HepG2 (cell line): ENCODE results near the gene TRAPPC12. TPM values are rescaled to one million over a fixed set of nuclear protein-coding genes. Genes with fewer than 3 reads are reported as not detected.

Source experiments
- ATAC-seq: fragments of 200-7000 bp; cut with Tn5 transposase; 3 replicates; pipeline ENCODE4 v1.9.1; 2020; ENCODE audit warnings: mild to moderate bottlenecking, moderate library complexity
- BruUV-seq: library from RNA; stranded (reverse); fragments of 400-500 nt; replicated peaks from 2 replicates; lab custom pipeline; 2021; lab: Mats Ljungman, UMichigan
- CTCF ChIA-PET: fragments of 300-600 bp; formaldehyde crosslinking; extraction: SDS; loops from one replicate; lab custom pipeline; 2021; ENCODE audit warnings: low total read pairs, inconsistent platforms, low intra/inter-chr PET ratio; lab: Yijun Ruan, JAX
- POLR2A ChIA-PET: fragments of 350-600 bp; sonication (Branson Sonifier 250); formaldehyde crosslinking; loops from one replicate; lab custom pipeline; 2020; ENCODE audit warnings: antibody characterized with exemption, inconsistent platforms; lab: Yijun Ruan, JAX
- DNase-seq: peaks from one replicate; pipeline ENCODE4 v3.0.0-alpha.2; 2015; ENCODE audit warnings: low spot score
- FAIRE-seq: peaks from 3 replicates; lab custom pipeline; 2011; peaks lifted over from hg19 to GRCh38; lab: Jason Lieb, UNC
- H2AFZ ChIP-seq: one replicate; pipeline ENCODE4 v1.6.1; 2011; ENCODE audit warnings: low read length, inconsistent platforms
- H3K27ac ChIP-seq: fragments of 300-600 bp; 3 replicates; pipeline ENCODE4 v1.8.0; 2011; ENCODE audit warnings: mixed run types, mild to moderate bottlenecking, mixed read lengths, low read length, inconsistent platforms; ENCODE audit not compliant: insufficient read depth; ENCODE audit errors: extremely low read length
- H3K27me3 ChIP-seq, 2 experiments: fragments of 200-600 bp in 1 of 2; 2 replicates in 1 of 2; 3 replicates in 1 of 2; pipeline versions ENCODE4 v1.6.0 to v1.8.0; 2011; ENCODE audit warnings: low read length in 2 of 2, mild to moderate bottlenecking in 2 of 2, moderate library complexity in 2 of 2, inconsistent platforms in 1 of 2; ENCODE audit not compliant: insufficient read depth in 2 of 2, control insufficient read depth in 1 of 2
- H3K36me3 ChIP-seq, 2 experiments: fragments of 200-600 bp in 1 of 2; replicated peaks in 1 of 2; 2 replicates in 1 of 2; 3 replicates in 1 of 2; pipeline versions ENCODE4 v1.5.1 to v1.8.0; 2011; ENCODE audit warnings: low read length in 2 of 2, inconsistent platforms in 1 of 2; ENCODE audit not compliant: insufficient read depth in 2 of 2, control insufficient read depth in 1 of 2
- H3K4me1 ChIP-seq: 2 replicates; pipeline ENCODE4 v1.5.1; 2012; ENCODE audit warnings: low read length, inconsistent platforms; ENCODE audit not compliant: insufficient read depth
- H3K4me2 ChIP-seq: 2 replicates; pipeline ENCODE4 v1.6.0; 2011; ENCODE audit warnings: low read depth, low read length, inconsistent platforms
- H3K4me3 ChIP-seq, 3 experiments: fragments of 200-600 bp in 1 of 3; sonication (generic), shearing (Covaris generic) in 1 of 3; replicated peaks in 1 of 3; 2 replicates each; pipeline ENCODE4 v1.5.1; 2011 to 2016; ENCODE audit warnings: low read length in 3 of 3, inconsistent platforms in 2 of 3, low read depth in 2 of 3, mild to moderate bottlenecking in 2 of 3, control low read depth in 1 of 3, mixed read lengths in 1 of 3; ENCODE audit not compliant: insufficient read depth in 1 of 3
- H3K79me2 ChIP-seq: one replicate; pipeline ENCODE4 v1.6.1; 2011; ENCODE audit warnings: low read length, inconsistent platforms; ENCODE audit not compliant: insufficient read depth
- H3K9ac ChIP-seq: 2 replicates; pipeline ENCODE4 v1.6.0; 2011; ENCODE audit warnings: mild to moderate bottlenecking, low read depth, low read length, inconsistent platforms; ENCODE audit not compliant: insufficient read depth
- H3K9me3 ChIP-seq: 2 replicates; pipeline ENCODE4 v1.5.1; 2012; ENCODE audit warnings: mild to moderate bottlenecking, low read length
- H4K20me1 ChIP-seq: 2 replicates; pipeline ENCODE4 v1.6.0; 2011; ENCODE audit warnings: inconsistent platforms, mild to moderate bottlenecking, low read length, moderate library complexity; ENCODE audit not compliant: insufficient read depth
- KMT2A ChIP-seq: sonication (generic); formaldehyde crosslinking; IDR thresholded peaks from 2 replicates; pipeline ENCODE4 v1.4.0; 2020; ENCODE audit warnings: missing genetic modification reagents
- MED1 ChIP-seq: sonication (generic); formaldehyde crosslinking; IDR thresholded peaks from 2 replicates; pipeline ENCODE4 v1.4.0; 2020; ENCODE audit warnings: missing genetic modification reagents
- MXI1 ChIP-seq: IDR thresholded peaks from 3 replicates; pipeline ENCODE4 v1.6.1; 2012; ENCODE audit warnings: low read depth, low read length, inconsistent platforms, borderline replicate concordance
- PCBP2 ChIP-seq: fragments of 200-400 bp; formaldehyde crosslinking; optimal IDR thresholded peaks from 2 replicates; pipeline ENCODE3; 2018; ENCODE audit warnings: low read length, low read depth; ENCODE audit not compliant: poor library complexity, severe bottlenecking
- ZFP36L2 ChIP-seq: sonication (generic); formaldehyde crosslinking; IDR thresholded peaks from 2 replicates; pipeline ENCODE4 v1.4.0; 2020; ENCODE audit warnings: missing genetic modification reagents
- ZKSCAN8 ChIP-seq: IDR thresholded peaks from 2 replicates; pipeline ENCODE4 v1.6.1; 2016; ENCODE audit warnings: borderline replicate concordance, missing genetic modification reagents, missing compliant biosample characterization
- ZNF468 ChIP-seq: sonication (generic); formaldehyde crosslinking; IDR thresholded peaks from 2 replicates; pipeline ENCODE4 v1.8.0; 2022; ENCODE audit warnings: mild to moderate bottlenecking, moderate library complexity, missing genetic modification reagents
- ZNF615 ChIP-seq: sonication (generic); formaldehyde crosslinking; IDR thresholded peaks from 2 replicates; pipeline ENCODE4 v1.5.0; 2020; ENCODE audit warnings: mild to moderate bottlenecking, missing genetic modification reagents, borderline replicate concordance
- ZNF724P ChIP-seq: sonication (generic); formaldehyde crosslinking; IDR thresholded peaks from 2 replicates; pipeline ENCODE4 v1.8.0; 2022; ENCODE audit warnings: missing genetic modification reagents, borderline replicate concordance
- ZNF83 ChIP-seq: sonication (generic); formaldehyde crosslinking; IDR thresholded peaks from 2 replicates; pipeline ENCODE4 v1.4.0; 2020; ENCODE audit warnings: missing genetic modification reagents, mild to moderate bottlenecking, borderline replicate concordance
- WGBS: methylation state at CpG from one replicate; pipeline ENCODE4 v1.1.6; 2017; ENCODE audit warnings: low lambda C conversion rate; 5-methylcytosine and 5-hydroxymethylcytosine counted together
- in situ Hi-C: cut with HindIII; loops from 2 replicates; pipeline ENCODE4 v1.10.0; 2017; ENCODE audit warnings: low pct_unique_long_range_greater_than_20kb; ENCODE audit not compliant: extremely low pct_ligation_motif_present
- intact Hi-C: fragments of 100-400 bp; cut with micrococcal nuclease; formaldehyde crosslinking; loops from one replicate; pipeline ENCODE4 v1.10.0; 2022; ENCODE audit not compliant: unreplicated experiment
- polyA plus RNA-seq, 8 experiments: library from polyadenylated mRNA; depleted of rRNA in 3 of 8; stranded (reverse) in 7 of 8; unstranded in 1 of 8; fragments of >200 nt; fragmentation: Illumina TruSeq in 4 of 8; extraction: Trizol in 4 of 8; gene quantifications; 2 replicates each; pipeline versions ENCODE4 v1.2.1 to v1.2.3, GENCODE V29; 2011 to 2016; ENCODE audit warnings: low read depth in 4 of 8, missing spikeins in 1 of 8, mixed read lengths in 1 of 8; ENCODE audit not compliant: insufficient read depth in 1 of 8
- total RNA-seq, 5 experiments: library from RNA; depleted of rRNA; stranded (reverse); fragments of >200 nt; fragmentation: Illumina TruSeq; extraction: Trizol; gene quantifications; 2 replicates each; pipeline ENCODE4 v1.2.3, GENCODE V29; 2016; ENCODE audit warnings: low read depth in 1 of 5
- TF ChIP-seq, protein P1 (sequence below): sonication (generic); formaldehyde crosslinking; IDR thresholded peaks from 2 replicates; pipeline ENCODE4 v1.5.0; 2020; ENCODE audit warnings: missing genetic modification reagents
- TF ChIP-seq, protein P2 (sequence below): IDR thresholded peaks from 2 replicates; pipeline ENCODE4 v1.6.1; 2016
- TF ChIP-seq, protein P3 (sequence below): sonication (generic); formaldehyde crosslinking; IDR thresholded peaks from 2 replicates; pipeline ENCODE4 v1.5.0; 2020; ENCODE audit warnings: missing genetic modification reagents, mild to moderate bottlenecking, borderline replicate concordance
- TF ChIP-seq, protein P4 (sequence below): IDR thresholded peaks from 2 replicates; pipeline ENCODE4 v1.6.1; 2016; ENCODE audit warnings: missing biosample characterization, missing genetic modification reagents, low read depth
- TF ChIP-seq, protein P5 (sequence below): sonication (generic); formaldehyde crosslinking; IDR thresholded peaks from 2 replicates; pipeline ENCODE4 v1.8.0; 2022; ENCODE audit warnings: mild to moderate bottlenecking, missing genetic modification reagents, borderline replicate concordance
- TF ChIP-seq, protein P6 (sequence below): sonication (generic); formaldehyde crosslinking; IDR thresholded peaks from 2 replicates; pipeline ENCODE4 v1.4.0; 2020; ENCODE audit warnings: missing genetic modification reagents, borderline replicate concordance

Gene TRAPPC12
- total and polyA plus RNA-seq, 2 of the 13 experiments (the other 11 are each of a cell fraction or from before 2014, with no cell fraction given): 46.4 to 97.7 TPM

DNA sequence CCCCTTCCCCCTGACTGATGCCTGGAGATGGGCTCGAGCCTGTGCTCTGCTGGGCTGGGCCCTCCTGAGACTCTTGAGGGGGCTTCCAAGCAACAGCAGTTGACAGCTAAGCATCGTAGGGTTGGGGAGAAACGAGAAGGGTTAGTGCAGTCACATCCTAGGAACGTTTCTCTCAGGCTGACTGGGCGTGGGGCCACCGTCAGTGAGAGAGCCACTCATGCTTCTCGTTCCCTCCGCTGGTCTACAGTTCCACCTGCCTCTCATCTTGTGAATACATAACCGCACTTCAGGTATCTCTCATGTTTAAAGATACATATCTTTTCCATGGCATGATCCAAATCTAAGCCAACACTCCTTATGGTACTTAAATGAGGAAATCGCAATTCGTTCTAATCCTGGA lies 66.4 kb downstream of the TRAPPC12 start (continued):
- TF ChIP-seq, protein P1, sequence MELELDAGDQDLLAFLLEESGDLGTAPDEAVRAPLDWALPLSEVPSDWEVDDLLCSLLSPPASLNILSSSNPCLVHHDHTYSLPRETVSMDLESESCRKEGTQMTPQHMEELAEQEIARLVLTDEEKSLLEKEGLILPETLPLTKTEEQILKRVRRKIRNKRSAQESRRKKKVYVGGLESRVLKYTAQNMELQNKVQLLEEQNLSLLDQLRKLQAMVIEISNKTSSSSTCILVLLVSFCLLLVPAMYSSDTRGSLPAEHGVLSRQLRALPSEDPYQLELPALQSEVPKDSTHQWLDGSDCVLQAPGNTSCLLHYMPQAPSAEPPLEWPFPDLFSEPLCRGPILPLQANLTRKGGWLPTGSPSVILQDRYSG (CRISPR knock-in tag): no peak
- TF ChIP-seq ZNF83 (CRISPR knock-in tag) (no peak), ZNF615 (CRISPR knock-in tag) (no peak), ZNF468 (no peak)
- TF ChIP-seq, protein P2, sequence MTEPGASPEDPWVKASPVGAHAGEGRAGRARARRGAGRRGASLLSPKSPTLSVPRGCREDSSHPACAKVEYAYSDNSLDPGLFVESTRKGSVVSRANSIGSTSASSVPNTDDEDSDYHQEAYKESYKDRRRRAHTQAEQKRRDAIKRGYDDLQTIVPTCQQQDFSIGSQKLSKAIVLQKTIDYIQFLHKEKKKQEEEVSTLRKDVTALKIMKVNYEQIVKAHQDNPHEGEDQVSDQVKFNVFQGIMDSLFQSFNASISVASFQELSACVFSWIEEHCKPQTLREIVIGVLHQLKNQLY (CRISPR knock-in tag): no peak
- TF ChIP-seq, protein P3, sequence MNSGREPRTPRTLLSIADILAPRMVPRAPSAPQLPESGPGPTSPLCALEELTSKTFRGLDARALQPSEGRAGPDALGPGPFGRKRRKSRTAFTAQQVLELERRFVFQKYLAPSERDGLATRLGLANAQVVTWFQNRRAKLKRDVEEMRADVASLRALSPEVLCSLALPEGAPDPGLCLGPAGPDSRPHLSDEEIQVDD (CRISPR knock-in tag): no peak
- TF ChIP-seq, protein P4, sequence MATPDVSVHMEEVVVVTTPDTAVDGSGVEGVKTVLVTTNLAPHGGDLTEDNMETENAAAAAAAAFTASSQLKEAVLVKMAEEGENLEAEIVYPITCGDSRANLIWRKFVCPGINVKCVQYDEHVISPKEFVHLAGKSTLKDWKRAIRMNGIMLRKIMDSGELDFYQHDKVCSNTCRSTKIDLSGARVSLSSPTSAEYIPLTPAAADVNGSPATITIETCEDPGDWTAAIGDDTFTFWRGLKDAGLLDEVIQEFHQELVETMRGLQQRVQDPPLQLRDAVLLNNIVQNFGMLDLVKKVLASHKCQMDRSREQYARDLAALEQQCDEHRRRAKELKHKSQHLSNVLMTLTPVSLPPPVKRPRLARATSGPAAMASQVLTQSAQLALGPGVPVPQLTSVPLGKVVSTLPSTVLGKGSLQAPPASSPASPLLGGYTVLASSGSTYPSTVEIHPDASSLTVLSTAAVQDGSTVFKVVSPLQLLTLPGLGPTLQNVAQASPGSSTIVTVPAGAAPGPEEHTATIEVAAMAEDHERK (CRISPR knock-in tag): no peak

DNA sequence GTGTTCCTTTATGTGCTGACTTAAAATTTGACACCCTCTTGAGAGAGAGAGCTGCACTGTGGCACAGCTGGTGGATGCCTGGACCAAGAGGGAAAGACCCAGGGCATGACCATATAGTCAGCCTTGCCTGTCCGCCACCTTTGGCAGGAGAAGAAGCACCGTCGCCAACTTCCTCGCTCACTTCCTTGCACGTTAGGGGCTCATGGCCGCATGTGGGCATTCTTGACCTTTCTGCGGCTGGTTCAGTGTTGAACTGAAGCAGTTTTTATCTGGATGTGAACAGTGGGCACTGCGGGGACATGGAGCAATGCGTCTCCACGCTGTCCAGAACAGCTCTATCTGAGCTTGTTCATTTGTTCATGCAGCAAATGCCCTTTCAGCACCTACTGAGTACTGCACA lies 66.9 kb downstream of the TRAPPC12 start:
- POLR2A ChIA-PET: no interaction called here
- no peak overlapping the region for H2AFZ ChIP-seq
- BruUV-seq: no TSS peak
- DNase-seq (no peak), ATAC-seq (no peak)
- no peak overlapping the region for H3K4me2 ChIP-seq
- CTCF ChIA-PET: no interaction called here
- H3K4me3 ChIP-seq: no peak overlapping the region
- H4K20me1 ChIP-seq: no peaks in the 10 kb centered on the region
- no peak overlapping the region for H3K27ac ChIP-seq
- H3K36me3 ChIP-seq: peaks cover 28 to 62% of the 10 kb centered on the region in 2 experiments
- no peak overlapping the region for H3K9ac ChIP-seq
- in situ Hi-C loops: no loop called here
- H3K27me3 ChIP-seq: no peaks in the 10 kb centered on the region
- H3K4me1 ChIP-seq: peaks cover 8% of the 10 kb centered on the region; the same call in 1 of the 2 replicates
- no peaks in the 10 kb centered on the region for H3K9me3 ChIP-seq
- TF ChIP-seq MED1 (no peak), ZFP36L2 (no peak), ZNF724P (CRISPR knock-in tag) (no peak), PCBP2 (no peak), MXI1 (no peak), KMT2A (CRISPR knock-in tag) (no peak), ZKSCAN8 (CRISPR knock-in tag) (no peak)
- TF ChIP-seq, protein P5, sequence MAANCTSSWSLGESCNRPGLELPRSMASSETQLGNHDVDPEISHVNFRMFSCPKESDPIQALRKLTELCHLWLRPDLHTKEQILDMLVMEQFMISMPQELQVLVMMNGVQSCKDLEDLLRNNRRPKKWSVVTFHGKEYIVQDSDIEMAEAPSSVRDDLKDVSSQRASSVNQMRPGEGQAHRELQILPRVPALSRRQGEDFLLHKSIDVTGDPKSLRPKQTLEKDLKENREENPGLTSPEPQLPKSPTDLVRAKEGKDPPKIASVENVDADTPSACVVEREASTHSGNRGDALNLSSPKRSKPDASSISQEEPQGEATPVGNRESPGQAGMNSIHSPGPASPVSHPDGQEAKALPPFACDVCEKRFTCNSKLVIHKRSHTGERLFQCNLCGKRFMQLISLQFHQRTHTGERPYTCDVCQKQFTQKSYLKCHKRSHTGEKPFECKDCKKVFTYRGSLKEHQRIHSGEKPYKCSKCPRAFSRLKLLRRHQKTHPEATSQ (CRISPR knock-in tag): no peak
- TF ChIP-seq, protein P6, sequence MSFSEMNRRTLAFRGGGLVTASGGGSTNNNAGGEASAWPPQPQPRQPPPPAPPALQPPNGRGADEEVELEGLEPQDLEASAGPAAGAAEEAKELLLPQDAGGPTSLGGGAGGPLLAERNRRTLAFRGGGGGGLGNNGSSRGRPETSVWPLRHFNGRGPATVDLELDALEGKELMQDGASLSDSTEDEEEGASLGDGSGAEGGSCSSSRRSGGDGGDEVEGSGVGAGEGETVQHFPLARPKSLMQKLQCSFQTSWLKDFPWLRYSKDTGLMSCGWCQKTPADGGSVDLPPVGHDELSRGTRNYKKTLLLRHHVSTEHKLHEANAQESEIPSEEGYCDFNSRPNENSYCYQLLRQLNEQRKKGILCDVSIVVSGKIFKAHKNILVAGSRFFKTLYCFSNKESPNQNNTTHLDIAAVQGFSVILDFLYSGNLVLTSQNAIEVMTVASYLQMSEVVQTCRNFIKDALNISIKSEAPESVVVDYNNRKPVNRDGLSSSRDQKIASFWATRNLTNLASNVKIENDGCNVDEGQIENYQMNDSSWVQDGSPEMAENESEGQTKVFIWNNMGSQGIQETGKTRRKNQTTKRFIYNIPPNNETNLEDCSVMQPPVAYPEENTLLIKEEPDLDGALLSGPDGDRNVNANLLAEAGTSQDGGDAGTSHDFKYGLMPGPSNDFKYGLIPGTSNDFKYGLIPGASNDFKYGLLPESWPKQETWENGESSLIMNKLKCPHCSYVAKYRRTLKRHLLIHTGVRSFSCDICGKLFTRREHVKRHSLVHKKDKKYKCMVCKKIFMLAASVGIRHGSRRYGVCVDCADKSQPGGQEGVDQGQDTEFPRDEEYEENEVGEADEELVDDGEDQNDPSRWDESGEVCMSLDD: no peak
- TF ChIP-seq, all 625 proteins: peak for 0
- intact Hi-C loops: no loop called here
- whole genome bisulfite sequencing: 98% methylated on average over 9 of the region's 10 CpGs
- no peaks in the 10 kb centered on the region for H3K79me2 ChIP-seq
- FAIRE-seq: no peak
